HG03521 (cell line): ENCODE measurements around the gene SMURF1.
"Not testable (repeated sequence)": the region's sequence is repeated elsewhere in the genome, so short reads cannot be mapped to it uniquely, and the experiment has no call there.

Experiments
- ATAC-seq: cut with Tn5 transposase; IDR thresholded peaks from one replicate; pipeline ENCODE4 v1.9.1; 2021; ENCODE audit warnings: mild to moderate bottlenecking, moderate library complexity; ENCODE audit not compliant: unreplicated experiment

SMURF1 gene

GRCh38 chr7:99143853-99144672 lies at the start of gene SMURF1:
Gene SMURF1, minus strand, starts transcription at chr7:99144108. Its CDS starts 328 bp downstream, at chr7:99143780.
- ATAC-seq = peak; percentile 76

- no peak for ATAC-seq
These were observed 48.1 kb upstream of the SMURF1 start for GRCh38 chr7:99191869-99192596.

- ATAC-seq = no peak
These were observed 46.6 kb upstream of the SMURF1 start for GRCh38 chr7:99190359-99191009.

- ATAC-seq = no peak
These were observed 45.3 kb upstream of the SMURF1 start for GRCh38 chr7:99189222-99189621.

- ATAC-seq = no peak
These were observed 44.3 kb upstream of the SMURF1 start for GRCh38 chr7:99188221-99188620.

- no peak for ATAC-seq
These were observed 40.8 kb upstream of the SMURF1 start for GRCh38 chr7:99184532-99185218.

GRCh38 chr7:99180067-99180650 lies 36.3 kb upstream of the SMURF1 start:
- ATAC-seq = no peak

GRCh38 chr7:99177165-99177564 lies 33.3 kb upstream of the SMURF1 start:
- no peak for ATAC-seq

GRCh38 chr7:99173787-99174186 lies 29.9 kb upstream of the SMURF1 start:
- no peak for ATAC-seq

- ATAC-seq = no peak
These were observed 27.8 kb upstream of the SMURF1 start for GRCh38 chr7:99171731-99172130.

- no peak for ATAC-seq
These were observed 26.8 kb upstream of the SMURF1 start for GRCh38 chr7:99170730-99171074.

GRCh38 chr7:99170065-99170729 lies 26.3 kb upstream of the SMURF1 start:
- ATAC-seq = no peak

- ATAC-seq = no peak
These were observed 23.2 kb upstream of the SMURF1 start for GRCh38 chr7:99167072-99167471.

- no peak for ATAC-seq
These were observed 21.9 kb upstream of the SMURF1 start for GRCh38 chr7:99165816-99166215.

- ATAC-seq = not testable (repeated sequence)
These were observed 19.8 kb upstream of the SMURF1 start for GRCh38 chr7:99163669-99164068.

- no peak for ATAC-seq
These were observed 12.7 kb upstream of the SMURF1 start for GRCh38 chr7:99156649-99157048.

GRCh38 chr7:99155211-99155610 lies 11.3 kb upstream of the SMURF1 start:
- ATAC-seq = no peak

GRCh38 chr7:99146979-99147378 lies 3.1 kb upstream of the SMURF1 start:
- ATAC-seq = no peak

GRCh38 chr7:99143521-99143852 lies 421 bp downstream of the SMURF1 start:
- ATAC-seq = peak; percentile 33

- ATAC-seq = no peak
These were observed 984 bp downstream of the SMURF1 start for GRCh38 chr7:99142727-99143520.
